Panc1 (cell line): ENCODE measurements around the gene CREM. TPM values are rescaled to one million over a fixed set of nuclear protein-coding genes. Genes with fewer than 3 reads are reported as not detected.

ENCODE experiments used
- ATAC-seq: fragments of 200-7000 bp; cut with Tn5 transposase; 2 replicates; pipeline ENCODE4 v1.9.1; 2020; ENCODE audit warnings: mild to moderate bottlenecking, moderate library complexity
- BruUV-seq: library from RNA; stranded (reverse); fragments of 400-500 nt; replicated peaks from 2 replicates; lab custom pipeline; 2021; lab: Mats Ljungman, UMichigan
- CTCF ChIA-PET: fragments of 300-600 bp; sonication (Branson Sonifier 250); formaldehyde crosslinking; loops from one replicate; lab custom pipeline; 2022; ENCODE audit warnings: antibody characterized with exemption; lab: Charles Lee
- POLR2A ChIA-PET: fragments of 300-600 bp; sonication (Branson Sonifier 250); formaldehyde crosslinking; loops from one replicate; lab custom pipeline; 2022; ENCODE audit warnings: antibody characterized with exemption; lab: Charles Lee
- DNase-seq: peaks from one replicate; pipeline ENCODE4 v3.0.0-alpha.2; 2010; ENCODE audit warnings: low read depth, low spot score
- H3K27ac ChIP-seq: 2 replicates; pipeline ENCODE4 v1.5.1; 2011; ENCODE audit warnings: mild to moderate bottlenecking, low read length, inconsistent platforms
- H3K27me3 ChIP-seq: fragments of 200-500 bp; sonication (Bioruptor generic); 2 replicates; pipeline ENCODE4 v1.6.0; 2014; ENCODE audit warnings: low read length, inconsistent platforms; ENCODE audit not compliant: control insufficient read depth, insufficient read depth
- H3K36me3 ChIP-seq: fragments of 200-500 bp; sonication (Bioruptor generic); 2 replicates; pipeline ENCODE4 v1.5.1; 2014; ENCODE audit warnings: inconsistent platforms, mild to moderate bottlenecking, low read length, moderate library complexity; ENCODE audit not compliant: control insufficient read depth, insufficient read depth
- H3K4me1 ChIP-seq: 2 replicates; pipeline ENCODE4 v1.5.1; 2011; ENCODE audit warnings: inconsistent platforms, mild to moderate bottlenecking, low read length, moderate library complexity; ENCODE audit not compliant: control insufficient read depth, insufficient read depth
- H3K4me3 ChIP-seq, 2 experiments: 2 replicates each; pipeline ENCODE4 v1.5.1; 2011 to 2012; ENCODE audit warnings: low read depth in 2 of 2, low read length in 2 of 2, mild to moderate bottlenecking in 2 of 2, inconsistent platforms in 1 of 2, moderate library complexity in 1 of 2
- H3K9me3 ChIP-seq: fragments of 200-500 bp; sonication (Bioruptor generic); 2 replicates; pipeline ENCODE4 v1.5.1; 2014; ENCODE audit warnings: low read depth, mild to moderate bottlenecking, inconsistent platforms, low read length, moderate library complexity; ENCODE audit not compliant: control insufficient read depth, insufficient read depth
- POLR2AphosphoS5 ChIP-seq: IDR thresholded peaks from 2 replicates; pipeline ENCODE4 v1.6.1; 2012; ENCODE audit warnings: mild to moderate bottlenecking, low read depth, low read length, moderate library complexity
- SIN3A ChIP-seq: IDR thresholded peaks from 2 replicates; pipeline ENCODE4 v1.6.1; 2012; ENCODE audit warnings: low read depth, mild to moderate bottlenecking, low read length, moderate library complexity, borderline replicate concordance; ENCODE audit not compliant: insufficient read depth
- TCF7L2 ChIP-seq: IDR thresholded peaks from 2 replicates; pipeline ENCODE4 v1.6.1; 2011; ENCODE audit warnings: mild to moderate bottlenecking, low read depth, low read length, inconsistent platforms
- in situ Hi-C: cut with HindIII; loops from 2 replicates; pipeline ENCODE4 v1.10.0; 2016; ENCODE audit warnings: low sequenced_read_pairs, low pct_unique_long_range_greater_than_20kb
- intact Hi-C: fragments of 100-400 bp; cut with micrococcal nuclease; formaldehyde crosslinking; loops from one replicate; pipeline ENCODE4 v1.10.0; 2022; ENCODE audit not compliant: unreplicated experiment
- total RNA-seq: library from RNA; stranded (reverse); gene quantifications from one replicate; pipeline ENCODE4 v1.2.1, GENCODE V29; 2021; ENCODE audit not compliant: unreplicated experiment
- TF ChIP-seq, protein P1 (sequence below): fragments of 450-650 bp; IDR thresholded peaks from 2 replicates; pipeline ENCODE4 v1.5.1; 2017; ENCODE audit warnings: mild to moderate bottlenecking
- TF ChIP-seq, protein P2 (sequence below), 2 experiments: IDR thresholded peaks; 2 replicates each; pipeline ENCODE4 v1.6.1; 2011 to 2012; ENCODE audit warnings: low read depth in 2 of 2, control low read depth in 1 of 2, low read length in 1 of 2, mild to moderate bottlenecking in 1 of 2, moderate library complexity in 1 of 2; ENCODE audit not compliant: insufficient read depth in 1 of 2

The CREM gene
- total RNA-seq, 1 experiment from 2014 or later: 13.7 TPM

DNA sequence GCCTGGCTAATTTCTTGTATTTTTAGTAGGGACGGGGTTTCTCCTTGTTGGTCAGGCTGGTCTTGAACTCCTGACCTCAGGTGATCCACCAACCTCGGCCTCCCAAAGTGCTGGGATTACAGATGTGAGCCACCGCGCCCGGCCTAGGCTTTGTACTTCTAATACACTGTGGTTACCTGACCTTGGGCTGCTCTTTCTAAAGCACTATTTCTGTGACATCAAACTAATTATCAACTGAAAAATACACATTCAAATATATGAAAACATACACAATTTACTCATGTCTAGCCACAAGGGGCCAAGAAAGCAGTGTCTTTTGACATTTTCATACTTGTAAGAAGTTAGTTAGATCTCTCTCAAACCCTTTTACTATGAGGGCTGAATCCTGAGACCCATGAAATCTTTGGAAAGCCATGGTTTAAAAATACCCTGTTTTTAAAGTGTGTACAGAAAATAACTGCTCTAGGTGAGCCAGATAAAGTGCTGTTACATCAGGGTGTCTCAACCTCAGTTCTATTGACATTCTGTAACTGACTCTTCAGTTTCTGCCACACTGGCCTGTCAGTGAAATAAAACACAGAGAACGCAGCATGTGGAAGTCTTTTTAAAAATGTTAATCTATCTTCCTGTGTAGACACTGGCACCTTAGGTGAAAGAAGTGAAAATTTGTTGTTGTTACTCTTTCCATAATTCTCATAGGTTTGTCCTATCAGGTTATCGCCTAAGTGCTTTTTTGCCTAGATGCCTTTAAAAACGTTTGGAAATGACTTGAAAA, 58.8 kb downstream of the CREM start:
- intact Hi-C loops: no loop called here
- DNase-seq (no peak), ATAC-seq (no peak)
- Histone ChIP-seq H3K27me3 (no peaks in the 10 kb centered on the region), H3K4me3 (no peak overlapping the region), H3K36me3 (no peaks in the 10 kb centered on the region), H3K9me3 (no peaks in the 10 kb centered on the region), H3K27ac (no peak overlapping the region), H3K4me1 (0 out of 2 replicates have a peak, but pooled peaks cover 4% of the 10 kb centered on the region)
- CTCF ChIA-PET: interaction anchor here (1.0 kb wide), 1 partner anchor 10 kb away, joined by 3 read pairs; no protein-coding TSS in a partner anchor
- TF ChIP-seq SIN3A (no peak), TCF7L2 (no peak), POLR2AphosphoS5 (no peak)
- TF ChIP-seq, protein P1, sequence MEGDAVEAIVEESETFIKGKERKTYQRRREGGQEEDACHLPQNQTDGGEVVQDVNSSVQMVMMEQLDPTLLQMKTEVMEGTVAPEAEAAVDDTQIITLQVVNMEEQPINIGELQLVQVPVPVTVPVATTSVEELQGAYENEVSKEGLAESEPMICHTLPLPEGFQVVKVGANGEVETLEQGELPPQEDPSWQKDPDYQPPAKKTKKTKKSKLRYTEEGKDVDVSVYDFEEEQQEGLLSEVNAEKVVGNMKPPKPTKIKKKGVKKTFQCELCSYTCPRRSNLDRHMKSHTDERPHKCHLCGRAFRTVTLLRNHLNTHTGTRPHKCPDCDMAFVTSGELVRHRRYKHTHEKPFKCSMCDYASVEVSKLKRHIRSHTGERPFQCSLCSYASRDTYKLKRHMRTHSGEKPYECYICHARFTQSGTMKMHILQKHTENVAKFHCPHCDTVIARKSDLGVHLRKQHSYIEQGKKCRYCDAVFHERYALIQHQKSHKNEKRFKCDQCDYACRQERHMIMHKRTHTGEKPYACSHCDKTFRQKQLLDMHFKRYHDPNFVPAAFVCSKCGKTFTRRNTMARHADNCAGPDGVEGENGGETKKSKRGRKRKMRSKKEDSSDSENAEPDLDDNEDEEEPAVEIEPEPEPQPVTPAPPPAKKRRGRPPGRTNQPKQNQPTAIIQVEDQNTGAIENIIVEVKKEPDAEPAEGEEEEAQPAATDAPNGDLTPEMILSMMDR: no peak
- TF ChIP-seq, protein P2, sequence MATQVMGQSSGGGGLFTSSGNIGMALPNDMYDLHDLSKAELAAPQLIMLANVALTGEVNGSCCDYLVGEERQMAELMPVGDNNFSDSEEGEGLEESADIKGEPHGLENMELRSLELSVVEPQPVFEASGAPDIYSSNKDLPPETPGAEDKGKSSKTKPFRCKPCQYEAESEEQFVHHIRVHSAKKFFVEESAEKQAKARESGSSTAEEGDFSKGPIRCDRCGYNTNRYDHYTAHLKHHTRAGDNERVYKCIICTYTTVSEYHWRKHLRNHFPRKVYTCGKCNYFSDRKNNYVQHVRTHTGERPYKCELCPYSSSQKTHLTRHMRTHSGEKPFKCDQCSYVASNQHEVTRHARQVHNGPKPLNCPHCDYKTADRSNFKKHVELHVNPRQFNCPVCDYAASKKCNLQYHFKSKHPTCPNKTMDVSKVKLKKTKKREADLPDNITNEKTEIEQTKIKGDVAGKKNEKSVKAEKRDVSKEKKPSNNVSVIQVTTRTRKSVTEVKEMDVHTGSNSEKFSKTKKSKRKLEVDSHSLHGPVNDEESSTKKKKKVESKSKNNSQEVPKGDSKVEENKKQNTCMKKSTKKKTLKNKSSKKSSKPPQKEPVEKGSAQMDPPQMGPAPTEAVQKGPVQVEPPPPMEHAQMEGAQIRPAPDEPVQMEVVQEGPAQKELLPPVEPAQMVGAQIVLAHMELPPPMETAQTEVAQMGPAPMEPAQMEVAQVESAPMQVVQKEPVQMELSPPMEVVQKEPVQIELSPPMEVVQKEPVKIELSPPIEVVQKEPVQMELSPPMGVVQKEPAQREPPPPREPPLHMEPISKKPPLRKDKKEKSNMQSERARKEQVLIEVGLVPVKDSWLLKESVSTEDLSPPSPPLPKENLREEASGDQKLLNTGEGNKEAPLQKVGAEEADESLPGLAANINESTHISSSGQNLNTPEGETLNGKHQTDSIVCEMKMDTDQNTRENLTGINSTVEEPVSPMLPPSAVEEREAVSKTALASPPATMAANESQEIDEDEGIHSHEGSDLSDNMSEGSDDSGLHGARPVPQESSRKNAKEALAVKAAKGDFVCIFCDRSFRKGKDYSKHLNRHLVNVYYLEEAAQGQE (IDR thresholded peaks at IDR 0.05; ENCODE audit: insufficient read depth in 1 of 2, low read depth in 2 of 2, low read length in 1 of 2): no peak
- no TSS peak for BruUV-seq
- POLR2A ChIA-PET: no interaction called here
- in situ Hi-C loops: no loop called here

DNA sequence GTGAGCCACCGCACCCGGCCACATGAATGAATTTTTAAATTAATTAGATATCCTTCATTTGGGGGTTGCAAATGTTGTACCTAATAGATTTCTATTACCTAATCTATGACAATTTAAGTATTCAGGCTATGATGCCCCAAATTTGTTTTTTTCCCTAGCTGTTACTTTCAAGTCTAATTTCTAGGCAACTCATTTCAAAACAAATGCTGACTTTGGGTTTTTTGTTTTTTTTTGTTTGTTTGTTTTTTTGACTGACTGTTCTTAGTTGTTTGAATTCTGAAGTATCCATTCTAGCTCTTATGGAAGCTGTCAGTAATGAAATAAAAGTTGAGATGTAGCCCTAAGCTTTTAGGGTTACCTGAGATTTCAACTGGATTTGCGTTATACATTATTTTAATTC, 62.3 kb downstream of the CREM start:
- Histone ChIP-seq H3K4me1 (0 out of 2 replicates have a peak, but pooled peaks cover 4% of the 10 kb centered on the region), H3K27me3 (no peaks in the 10 kb centered on the region), H3K9me3 (no peaks in the 10 kb centered on the region), H3K4me3 (no peak overlapping the region), H3K36me3 (no peaks in the 10 kb centered on the region), H3K27ac (no peak overlapping the region)
- in situ Hi-C loops: no loop called here
- CTCF ChIA-PET: no interaction called here
- POLR2A ChIA-PET: no interaction called here
- BruUV-seq: no TSS peak
- no peak for ATAC-seq
- intact Hi-C loops: no loop called here
- TF ChIP-seq, protein P2 (IDR thresholded peaks at IDR 0.05; ENCODE audit: insufficient read depth in 1 of 2, low read depth in 2 of 2, low read length in 1 of 2): no peak
- no peak for DNase-seq
